ENCODE measurements around the gene ZNF697.
"Not testable (repeated sequence)": the region's sequence is repeated elsewhere in the genome, so short reads cannot be mapped to it uniquely, and the experiment has no call there.

Gene ZNF697

DNA sequence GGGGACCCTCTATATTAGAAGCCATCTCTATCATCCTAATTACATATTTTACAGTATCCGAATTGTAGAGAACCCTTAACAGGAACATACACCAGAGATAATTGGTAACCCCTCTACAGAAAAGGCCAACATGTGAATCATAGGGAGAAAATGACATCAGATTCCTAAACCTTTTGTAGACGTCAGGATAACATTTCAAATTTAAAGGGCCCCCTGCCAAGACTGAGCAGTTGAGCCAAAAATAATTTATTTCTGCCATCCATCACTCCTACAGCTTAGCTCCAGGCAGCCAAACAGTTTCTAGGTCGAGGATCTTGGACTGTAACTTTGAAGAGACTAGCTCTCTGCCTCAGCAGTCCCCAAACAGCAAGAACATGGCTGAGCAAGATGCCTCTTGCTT, 21.2 kb downstream of the ZNF697 start:
- no peak for FAIRE-seq

DNA sequence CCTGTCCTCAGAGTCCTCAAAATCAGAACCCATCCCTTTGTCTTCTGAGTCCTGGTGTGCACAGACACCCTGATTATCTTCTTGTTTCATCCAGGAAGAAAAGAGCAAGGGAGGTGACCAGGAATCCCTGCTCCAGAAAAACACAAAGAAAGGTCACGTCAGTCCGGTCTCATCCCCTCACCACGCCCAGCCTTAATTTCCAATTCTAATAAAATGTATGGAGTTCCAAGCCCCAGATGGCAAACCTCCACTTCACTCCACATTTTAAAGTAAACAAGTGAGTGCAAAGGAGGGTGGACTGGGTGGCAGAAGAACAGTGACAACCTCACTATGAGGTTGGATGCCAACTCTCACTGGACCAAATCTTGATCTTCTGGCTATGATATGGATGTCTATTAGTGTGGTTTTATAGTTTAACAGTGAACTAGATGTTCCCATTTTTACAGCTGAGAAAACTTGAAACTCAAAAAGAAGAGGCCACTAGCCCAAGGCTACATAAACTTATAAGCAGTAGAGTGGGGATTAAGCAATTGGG, 22.0 kb downstream of the ZNF697 start:
- FAIRE-seq, result no peak

DNA sequence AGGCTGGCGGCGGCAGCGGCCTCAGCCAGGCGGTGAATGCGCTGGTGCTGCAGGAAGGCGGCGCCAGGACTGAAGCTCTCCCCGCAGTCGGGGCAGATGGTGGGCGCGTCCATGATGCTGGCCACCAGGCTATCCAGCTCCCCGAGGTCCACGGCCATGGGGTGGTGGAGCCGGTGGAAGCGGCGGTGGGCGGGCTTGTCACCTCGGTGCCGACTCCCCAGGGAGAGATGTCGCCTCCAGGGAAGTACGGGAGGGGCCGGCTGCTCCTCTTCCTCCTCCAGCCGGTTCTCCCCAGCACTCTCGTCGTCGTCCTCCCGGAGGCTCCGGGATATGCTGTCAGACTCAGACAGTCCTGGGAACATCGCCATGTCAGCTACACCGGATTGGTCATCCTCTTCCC, 24.4 kb downstream of the ZNF697 start:
- no peak for FAIRE-seq

DNA sequence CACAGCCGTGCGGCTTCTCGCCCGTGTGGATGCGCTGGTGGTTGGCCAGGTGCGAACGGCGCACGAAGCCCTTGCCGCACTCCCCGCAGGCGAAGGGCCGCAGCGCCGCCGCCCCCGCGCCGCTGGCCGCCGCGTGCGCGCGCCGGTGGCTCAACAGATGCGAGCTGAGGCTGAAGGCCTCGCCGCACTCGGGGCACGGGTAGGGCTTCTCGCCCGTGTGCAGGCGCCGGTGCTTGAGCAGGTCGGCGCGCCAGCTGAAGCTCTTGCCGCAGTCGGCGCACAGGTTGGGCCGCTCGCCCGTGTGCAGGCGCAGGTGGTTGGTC, 24.9 kb downstream of the ZNF697 start:
- FAIRE-seq, result no peak

DNA sequence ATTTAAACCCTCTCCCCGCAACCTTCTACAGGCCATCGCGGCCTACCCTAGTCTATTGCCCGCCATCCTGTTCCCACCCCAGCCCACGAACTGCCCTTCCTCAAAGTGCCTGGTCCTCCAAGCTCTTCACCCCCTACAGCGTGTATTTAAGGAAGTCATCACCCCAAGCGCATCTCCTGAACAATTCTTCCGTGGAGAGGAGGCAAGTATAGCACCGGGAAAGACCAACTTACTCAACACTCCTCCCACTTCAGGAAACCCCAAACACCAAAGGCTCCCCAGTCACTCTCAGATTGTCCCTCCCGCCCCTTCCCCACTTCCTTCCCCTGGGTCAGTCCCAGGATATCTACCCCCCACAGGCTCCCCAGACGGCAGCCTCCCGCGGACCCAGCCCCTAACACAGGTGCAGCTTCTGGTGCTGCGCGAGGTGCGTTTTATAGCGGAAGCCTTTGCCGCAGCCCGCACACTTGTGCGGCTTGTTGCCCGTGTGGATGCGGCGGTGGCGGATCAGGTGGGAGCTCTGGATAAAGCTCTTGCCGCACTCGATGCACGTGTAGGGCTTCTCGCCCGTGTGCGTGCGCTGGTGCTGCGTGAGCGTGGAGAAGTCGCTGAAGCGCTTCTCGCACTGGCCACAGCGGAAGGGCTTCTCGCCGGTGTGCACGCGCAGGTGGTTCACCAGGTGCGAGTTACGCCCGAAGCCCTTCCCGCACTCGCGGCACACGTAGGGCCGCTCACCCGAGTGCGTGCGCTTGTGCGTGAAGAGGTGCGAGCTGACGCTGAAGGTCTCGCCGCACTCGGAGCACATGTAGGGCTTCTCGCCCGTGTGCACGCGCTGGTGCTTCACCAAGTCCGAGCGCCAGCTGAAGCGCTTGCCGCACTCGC, 25.5 kb downstream of the ZNF697 start:
- FAIRE-seq, result no peak

DNA sequence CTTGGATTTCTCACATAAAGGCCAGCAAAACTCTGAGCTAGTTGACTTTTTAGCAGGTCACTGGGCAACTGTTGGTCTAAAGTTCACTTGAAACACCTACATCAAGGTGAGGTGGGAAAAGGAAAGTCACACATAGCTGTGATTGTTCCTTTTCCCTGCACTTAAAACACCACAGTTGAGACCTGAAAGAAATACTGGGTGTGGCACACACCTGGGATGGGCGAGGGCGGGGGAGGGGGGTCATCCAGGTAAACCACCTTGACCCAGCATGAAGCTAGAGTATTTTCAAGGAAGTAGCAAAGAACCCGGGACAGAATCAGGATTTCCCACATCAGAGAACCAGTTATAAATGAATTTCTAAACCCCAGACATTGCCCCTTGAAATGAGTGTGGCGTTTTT, 26.4 kb downstream of the ZNF697 start:
- FAIRE-seq, result no peak

DNA sequence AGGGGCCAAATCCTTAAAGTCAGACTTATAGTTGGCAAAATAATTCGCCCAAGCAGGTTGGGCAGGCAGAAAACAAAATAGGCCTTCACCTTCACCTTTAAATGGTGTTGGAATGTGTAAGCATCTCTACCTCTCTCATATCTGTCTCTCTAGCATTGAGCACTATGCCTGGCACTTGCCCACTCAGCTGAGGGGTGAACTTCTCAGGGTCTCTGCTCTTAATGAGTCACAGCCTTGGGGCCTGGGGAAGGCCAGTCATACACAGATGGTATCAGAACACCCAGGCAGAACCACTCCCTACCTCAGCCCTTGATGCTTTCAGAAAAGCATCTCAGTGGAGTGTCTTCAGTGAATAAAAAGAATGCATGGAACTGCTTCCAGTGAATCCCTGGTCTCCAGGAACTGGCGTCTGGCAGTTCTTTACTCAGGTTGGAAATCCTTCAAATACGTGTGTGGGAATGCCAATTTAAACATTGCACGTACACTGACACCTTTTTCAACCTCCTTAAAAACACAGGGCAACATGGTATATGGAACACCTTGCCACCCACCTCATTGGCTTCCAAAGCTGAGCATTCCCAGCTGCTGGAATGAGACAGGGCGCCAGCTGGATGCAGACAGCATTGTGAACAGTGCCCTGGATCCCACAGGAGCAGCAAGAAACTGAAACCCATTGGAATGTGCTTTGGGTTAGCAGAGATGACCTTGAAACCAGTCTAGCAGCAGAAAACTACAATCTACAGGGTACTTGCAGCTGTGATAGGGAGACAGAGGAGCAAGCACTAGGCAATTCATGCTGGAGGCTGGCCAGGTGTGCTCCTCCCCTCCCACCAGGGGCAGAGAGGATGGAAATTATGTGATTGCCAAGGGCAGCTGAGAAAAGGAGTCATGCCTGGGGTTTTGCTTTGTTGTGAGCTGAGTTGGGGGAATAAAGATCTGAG, 30.0 kb downstream of the ZNF697 start:
- FAIRE-seq, result no peak

DNA sequence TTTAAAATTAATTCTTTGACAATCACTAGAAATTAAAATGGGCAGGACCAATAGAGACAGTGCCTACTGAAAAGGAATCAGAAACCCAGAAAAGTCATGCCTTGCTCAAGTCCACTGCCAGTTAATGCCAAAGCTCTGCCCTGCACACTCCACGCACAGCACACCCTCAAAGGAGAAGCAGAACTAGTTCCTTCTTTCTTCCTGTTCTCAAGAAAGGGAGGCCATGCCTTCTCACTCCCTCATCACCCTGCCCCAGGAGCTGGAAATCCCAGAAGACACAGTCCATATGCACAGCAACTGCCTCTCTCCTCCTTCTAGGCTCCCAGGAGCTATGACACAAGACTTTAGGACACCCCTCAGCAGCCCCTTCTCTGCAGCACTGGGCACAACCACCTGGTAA, 31.3 kb downstream of the ZNF697 start:
- FAIRE-seq, result not testable (repeated sequence)

DNA sequence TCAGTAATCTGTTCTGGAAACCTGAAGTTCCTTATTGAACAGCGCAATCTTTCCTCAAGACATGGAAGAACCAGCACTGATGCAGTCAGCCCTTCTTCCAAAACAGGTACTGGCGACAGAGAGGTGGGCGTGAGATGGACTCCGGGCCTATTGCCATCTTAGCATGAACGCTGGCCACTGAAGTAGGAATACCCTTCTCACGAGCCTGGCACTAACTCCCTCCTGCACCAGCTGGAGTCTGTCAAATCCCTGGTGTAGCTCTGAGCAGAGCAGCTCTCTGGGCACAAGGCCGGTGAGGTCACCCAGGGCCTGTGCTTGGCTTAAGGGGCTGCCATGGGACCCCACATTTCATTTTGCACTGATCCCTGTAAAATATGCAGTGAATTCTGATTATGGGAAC, 33.0 kb downstream of the ZNF697 start:
- not testable (repeated sequence) for FAIRE-seq

DNA sequence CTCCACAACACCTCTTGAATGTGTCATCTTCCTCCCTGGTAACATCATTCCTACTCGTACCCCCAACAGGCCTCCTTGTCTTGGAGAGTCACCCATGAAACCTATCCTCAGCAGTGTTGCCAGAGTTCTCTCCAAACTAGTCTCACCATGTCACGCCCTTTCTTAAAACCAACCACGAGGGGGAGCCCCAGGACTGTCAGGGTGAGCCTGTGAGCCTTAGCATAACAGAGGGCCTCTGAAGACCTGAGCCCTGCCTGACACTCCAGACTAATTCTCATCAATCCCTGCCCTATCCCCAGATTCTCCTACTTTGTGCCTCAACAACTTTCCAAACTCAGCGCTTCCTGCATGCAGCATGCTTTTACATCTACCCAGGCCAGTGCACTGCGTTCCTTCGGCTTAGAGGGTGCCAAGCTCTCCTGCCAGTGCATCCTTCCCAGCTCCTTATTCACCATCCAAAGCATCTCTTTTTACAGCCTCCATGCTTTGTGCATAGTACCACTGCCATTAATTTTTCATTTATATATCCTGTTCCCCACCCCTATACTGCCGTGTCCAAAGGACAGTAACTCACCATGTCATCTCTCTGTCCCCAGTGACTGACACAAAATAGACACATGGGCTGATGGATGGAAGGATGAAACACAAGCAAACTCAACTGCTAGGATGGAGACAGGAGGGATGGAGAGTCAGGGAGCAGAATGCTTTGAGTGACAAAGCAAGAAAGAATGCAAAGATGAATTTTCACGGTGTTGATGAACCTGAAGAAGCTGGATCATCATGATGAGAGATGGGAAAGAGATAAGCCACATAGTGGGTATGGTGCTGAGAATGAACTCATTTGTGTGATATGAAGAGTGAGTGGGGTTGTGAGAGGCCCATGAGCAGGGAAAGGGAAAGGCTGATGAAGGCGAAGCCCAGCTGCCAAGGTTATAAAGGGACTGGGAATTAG, 34.0 kb downstream of the ZNF697 start:
- no peak for FAIRE-seq

DNA sequence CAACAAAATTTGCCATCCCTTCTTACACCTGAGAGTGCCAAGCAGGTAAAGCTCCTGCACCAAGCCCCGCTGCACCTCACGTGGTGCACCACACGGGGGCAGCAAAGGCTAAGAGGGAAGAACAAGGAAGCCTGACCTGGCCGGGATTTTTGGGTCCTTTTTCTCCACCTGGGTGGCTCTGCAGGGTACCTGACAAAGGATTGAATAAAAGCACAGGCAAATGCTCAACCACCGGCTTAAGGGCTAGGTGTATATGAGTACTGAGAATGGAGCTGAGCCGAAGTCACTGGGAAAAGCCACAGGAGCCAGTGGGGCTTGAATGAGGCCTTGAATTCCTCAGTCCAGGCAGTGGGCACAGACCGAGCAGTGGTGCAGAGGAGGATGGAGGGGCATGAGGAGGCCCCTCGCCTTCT, 36.4 kb downstream of the ZNF697 start:
- FAIRE-seq, result no peak

DNA sequence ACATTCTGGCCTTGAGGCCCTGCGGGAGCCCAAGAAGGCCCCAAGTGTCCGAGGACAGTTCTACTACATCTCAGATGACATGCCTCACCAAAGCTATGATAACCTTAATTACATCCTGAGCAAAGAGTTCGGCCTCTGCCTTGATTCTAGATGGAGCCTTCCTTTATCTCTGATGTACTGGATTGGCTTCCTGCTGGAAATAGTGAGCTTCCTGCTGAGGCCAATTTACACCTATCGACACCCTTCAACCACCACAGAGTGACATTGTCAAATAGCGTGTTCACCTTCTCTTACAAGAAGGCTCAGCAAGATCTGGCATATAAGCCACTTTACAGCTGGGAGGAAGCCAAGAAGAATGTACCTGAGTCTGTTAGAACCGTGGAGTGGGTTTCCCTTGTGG, 39.2 kb downstream of the ZNF697 start:
- not testable (repeated sequence) for FAIRE-seq

DNA sequence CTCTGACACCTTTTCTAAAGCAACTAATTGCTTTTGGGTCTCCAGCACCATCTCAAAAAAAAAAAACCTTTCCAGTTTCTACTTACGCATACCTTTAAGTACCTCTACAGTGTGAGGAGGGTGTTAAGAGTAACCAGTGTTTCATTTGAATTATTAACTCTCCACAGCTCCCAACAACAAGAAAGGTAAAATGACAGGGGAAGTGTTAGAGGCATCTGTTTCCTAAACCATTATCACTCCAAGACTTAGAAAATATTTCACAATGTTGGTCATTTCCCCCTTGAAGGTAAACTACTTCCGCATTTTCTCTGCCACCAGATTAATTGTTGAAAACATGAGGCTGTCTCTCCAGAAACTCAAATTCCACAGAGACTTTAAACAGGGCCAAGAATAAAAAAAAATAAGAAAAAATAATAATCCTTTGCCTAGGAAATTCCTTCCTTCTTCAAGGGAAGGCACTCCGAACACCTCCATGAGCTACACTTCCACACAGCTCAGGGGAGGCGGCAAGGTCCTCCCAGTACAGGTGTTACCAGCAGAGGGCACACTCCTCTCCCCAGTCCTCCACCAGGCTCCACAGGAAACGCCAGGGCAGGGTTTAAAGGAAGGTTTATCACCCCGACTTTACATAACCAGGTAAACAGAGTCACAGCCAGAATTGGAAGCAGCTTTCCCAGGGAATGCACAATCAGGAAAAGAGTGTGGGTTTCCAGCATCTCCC, 40.8 kb downstream of the ZNF697 start:
- FAIRE-seq, result not testable (repeated sequence)

DNA sequence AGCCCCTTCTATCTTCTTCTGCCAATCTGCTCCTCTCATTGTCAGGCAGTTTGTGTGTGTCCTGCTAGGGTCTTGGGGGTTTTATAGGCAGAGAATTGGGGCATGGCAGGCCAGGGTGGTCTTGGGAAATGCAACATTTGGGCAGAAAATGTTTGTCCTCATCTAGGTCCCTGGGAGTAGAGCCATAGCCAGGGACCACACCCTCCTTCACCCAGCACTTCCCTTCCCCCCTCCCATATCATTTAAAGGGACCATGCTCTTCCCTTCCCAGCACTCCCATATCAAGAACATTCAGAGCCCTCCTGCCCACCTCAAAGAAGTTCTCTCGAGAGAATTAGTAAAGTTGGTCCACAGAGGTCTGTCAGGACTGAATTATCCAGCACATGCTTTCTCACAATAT, 41.7 kb downstream of the ZNF697 start:
- FAIRE-seq, result no peak

DNA sequence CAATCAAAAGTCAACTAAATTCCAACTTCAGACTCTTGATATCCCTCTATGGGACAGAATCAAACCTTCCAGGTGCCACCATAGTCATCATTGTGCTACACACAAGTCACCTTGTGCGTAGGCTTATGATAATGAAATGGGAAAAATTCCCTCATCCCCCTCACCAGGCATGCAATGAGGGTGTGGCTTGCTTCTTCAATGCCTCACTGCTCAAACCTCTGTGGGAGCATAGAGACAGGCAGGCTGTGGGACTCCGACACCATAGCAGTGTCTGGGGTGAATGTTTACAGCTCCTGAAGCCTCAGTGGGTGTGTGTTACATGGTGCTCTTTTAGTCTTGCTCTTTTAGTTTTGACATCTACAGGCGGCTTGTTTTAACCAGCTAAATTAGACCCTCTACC, 42.4 kb downstream of the ZNF697 start:
- no peak for FAIRE-seq

DNA sequence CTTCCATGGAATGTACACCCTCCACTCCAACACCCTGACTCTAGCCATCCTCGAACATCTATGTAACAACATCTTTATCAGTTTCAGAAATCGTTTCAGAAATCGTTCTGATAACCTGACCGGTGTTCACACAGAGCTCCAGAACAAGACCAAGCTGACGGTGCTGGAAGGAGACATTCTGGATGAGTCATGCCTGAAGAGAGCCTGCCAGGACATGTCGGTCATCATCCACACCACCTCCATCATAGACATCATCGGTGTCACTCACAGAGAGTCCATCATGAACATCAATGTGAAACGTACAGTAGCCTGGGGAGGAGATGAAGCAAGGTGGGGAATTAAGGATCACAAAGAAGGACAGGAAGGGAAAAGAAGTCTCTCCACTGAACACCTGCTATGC, 43.0 kb downstream of the ZNF697 start:
- not testable (repeated sequence) for FAIRE-seq

DNA sequence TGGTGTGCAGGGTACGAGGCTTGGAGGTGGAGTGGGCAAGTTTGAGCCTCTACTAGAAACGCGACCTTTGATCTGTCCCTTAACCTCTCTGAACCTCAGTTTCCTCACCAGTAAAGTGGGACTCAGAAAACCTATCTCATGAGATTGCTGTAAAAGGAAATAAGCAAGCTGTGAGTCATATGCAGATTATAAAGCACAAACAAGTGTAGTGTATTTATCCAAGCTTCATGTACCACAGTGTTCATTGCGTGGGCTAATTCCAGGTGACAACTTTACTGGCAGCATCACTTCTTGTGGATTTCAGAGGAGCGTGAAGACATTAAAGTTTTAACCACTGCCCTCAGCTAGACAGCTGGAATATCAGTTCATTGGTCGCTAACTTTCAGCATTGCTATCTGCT, 44.4 kb downstream of the ZNF697 start:
- no peak for FAIRE-seq

DNA sequence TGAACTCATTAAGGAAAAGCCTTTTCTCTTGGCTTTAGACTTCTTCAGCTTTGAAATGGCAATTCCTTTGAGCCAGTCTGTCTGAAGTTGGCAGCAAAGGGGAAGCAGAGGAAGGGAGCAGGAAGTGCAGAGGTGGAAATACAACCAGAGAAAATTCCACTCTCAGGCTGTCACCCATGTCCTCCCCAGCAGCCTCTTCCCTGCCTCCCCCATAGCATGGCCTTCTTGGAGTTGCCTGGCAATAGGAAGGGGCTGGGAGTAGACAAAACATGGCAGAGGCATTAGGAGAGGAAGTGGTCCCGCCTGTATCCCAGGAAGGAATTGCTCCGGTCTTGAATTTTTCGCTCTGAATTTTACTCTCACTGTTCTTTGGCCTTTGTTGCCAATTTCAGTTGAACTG, 44.8 kb downstream of the ZNF697 start:
- not testable (repeated sequence) for FAIRE-seq

DNA sequence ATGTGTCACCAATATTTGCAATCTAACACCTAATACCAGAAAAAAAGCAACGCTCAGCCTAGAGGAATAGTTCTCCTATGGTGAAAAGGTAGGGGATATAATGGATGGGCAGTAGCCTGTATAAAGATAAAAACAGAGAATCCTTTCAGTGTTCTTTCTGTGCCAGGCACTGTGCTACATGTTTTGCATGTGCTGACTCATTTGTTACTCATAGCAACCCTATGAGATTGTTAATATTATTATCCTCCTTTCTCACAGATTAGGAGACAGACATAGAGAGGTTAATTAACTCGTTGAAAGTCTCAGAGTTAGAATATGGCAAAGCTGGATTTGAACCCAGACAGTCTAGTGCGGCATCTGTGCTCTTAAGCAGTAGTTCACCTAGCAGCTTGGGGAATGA, 45.3 kb downstream of the ZNF697 start:
- not testable (repeated sequence) for FAIRE-seq

DNA sequence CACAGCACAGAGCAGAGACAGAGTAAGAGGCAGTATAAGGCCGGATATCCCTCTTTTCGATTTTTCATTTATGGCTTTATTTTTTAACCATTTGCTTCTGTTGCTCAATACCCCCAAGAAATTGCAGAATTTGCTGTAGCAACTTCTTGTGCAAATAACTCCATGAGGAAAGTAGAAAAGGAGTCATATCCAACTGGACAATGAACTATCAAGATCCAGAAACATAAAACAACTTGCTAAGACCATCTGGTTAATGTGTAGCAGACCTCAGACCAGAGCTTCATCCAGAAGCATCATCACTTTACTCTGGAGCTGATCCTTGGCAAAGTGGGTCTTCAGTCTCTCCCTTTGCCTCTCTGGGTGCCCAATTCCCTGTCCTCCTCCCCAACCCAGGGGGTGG, 45.9 kb downstream of the ZNF697 start:
- FAIRE-seq, result no peak

DNA sequence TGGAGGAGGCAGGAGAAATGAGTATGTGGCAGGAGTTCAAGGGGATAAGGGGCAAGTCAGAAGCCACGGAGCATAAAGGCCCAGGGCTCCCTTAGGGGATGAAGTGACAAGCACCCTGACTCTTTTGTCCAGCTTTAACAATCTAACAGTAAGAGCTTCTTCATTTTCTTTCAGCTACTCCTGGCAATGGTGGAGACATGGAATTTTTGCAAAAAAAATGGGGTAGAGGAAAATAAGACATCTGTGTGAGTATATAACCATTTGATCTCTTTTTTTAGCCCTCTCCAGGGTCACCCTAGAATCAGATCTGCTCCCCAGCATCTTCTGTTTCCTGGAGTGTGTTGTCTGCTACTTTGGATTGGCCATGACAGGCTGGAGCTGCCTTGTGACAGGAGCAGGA, 47.1 kb downstream of the ZNF697 start:
- no peak for FAIRE-seq

DNA sequence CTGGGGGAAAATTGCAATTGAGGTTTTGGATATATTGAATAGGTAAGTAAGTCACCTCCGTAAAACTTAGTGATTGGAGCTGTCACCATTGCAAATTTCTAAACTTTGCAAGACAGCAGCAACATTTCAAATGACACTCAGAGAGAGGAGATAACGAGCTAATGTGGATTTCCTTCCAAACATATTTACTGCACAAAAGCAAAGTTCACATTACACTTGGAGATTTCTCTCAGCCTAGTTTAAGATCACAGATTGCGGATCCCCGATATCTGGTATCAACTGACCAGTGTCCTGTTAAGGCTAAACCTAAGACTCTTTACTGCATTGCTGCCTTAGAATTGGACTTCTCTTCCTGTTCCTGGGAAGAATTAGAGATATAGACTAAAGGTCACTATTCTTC, 47.5 kb downstream of the ZNF697 start:
- FAIRE-seq, result no peak

Data from A204.1 (cell line).